ENCODE data around the gene THSD4.
"Not testable (repeated sequence)": the region's sequence is repeated elsewhere in the genome, so short reads cannot be mapped to it uniquely, and the experiment has no call there.

THSD4 gene

DNA sequence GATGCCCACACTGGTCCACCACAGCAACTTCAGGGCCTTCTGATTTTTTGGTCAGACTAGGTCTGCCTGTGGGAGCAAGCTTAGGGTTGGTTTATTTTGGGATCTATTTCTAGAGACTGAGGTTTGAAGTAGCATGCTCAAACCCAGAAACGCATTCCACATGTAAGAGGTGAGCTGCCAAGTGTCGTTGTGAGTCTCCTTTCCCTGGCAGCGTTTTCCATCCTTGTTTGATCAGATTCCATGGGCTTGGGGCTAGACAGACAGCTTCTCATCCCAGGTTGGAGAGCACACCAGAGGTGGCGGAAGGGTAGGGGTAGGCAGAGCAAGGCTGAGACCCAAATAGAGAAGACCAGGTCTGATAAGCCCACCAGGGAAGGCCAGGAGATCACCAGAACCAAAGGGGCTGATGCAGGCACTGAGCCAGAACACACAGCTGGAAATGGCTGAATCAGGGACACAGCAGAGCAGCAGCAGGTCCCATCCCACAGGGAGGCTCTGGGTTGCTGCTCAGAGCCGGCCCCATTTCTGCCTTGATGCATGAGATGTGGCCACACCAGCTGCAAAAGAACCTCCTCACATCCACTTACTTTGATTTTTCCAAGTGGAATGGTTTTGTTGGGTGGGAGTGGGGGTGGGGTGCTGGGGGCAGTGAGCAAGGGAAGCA is 186.8 kb downstream of the THSD4 start:
- DNase-seq, result no peak

DNA sequence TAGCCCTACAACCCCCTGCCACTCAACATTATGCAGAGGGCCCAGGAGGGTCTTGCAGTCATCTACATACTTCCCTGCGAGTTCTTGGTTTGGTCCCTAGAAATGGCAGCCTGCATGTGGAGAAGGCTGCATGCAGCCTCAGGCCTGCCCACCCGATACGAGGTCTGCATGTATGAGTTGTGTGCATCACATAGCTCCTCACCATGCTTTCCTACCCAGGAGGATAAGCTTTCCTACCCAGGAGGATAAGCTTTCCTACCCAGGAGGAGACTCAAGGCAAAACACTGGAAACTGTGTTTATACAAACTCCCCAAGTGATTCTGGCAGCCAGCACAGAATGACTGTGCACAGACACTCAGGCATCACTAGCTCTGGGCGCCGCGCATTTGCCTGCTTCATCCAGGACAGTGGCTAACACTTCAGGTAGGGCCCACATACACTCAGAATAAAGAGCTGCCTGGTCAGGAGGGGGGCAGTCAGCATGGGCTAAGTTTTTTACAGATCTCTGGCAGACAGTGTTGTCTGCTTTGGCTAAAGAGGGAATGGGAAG is 187.7 kb downstream of the THSD4 start:
- no peak for DNase-seq

DNA sequence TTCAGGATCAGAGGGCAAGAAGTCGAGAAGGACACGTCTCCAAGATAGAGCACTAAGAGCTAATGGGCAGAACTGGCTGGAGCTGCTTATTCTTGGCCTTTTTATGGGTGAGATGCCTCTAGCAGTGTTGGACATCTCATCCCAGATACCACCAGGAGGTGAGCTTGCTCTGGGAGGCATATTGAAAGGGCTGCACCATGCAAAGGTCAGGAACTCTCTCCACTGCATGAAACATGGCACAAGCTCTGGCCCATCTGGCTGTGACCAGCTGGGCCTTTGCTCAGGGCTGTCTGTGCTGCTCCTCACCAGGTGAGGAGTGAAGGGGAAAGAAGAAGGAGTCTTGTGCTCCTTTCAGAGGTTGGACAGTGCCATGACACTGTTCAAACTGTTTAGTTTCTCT is 188.7 kb downstream of the THSD4 start:
- DNase-seq, result no peak

DNA sequence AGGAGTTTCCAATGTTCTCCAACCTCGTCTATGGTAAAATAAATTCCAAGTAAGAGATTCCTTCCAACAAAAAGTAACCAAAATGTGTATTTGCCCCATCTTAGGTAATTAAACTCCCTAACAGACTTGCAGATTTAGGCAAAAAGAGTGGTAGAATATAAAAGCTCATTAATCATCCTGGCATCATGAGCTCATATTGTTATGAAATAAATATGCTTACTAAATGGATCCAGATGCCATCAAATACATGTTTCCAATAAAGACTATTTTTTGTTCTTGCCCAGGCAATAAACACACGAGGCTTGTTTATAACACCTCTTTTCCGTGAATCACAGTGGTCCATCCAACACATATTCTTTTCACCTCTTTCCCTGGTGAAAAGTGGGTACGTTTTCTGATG is 189.4 kb downstream of the THSD4 start:
- no peak for DNase-seq

DNA sequence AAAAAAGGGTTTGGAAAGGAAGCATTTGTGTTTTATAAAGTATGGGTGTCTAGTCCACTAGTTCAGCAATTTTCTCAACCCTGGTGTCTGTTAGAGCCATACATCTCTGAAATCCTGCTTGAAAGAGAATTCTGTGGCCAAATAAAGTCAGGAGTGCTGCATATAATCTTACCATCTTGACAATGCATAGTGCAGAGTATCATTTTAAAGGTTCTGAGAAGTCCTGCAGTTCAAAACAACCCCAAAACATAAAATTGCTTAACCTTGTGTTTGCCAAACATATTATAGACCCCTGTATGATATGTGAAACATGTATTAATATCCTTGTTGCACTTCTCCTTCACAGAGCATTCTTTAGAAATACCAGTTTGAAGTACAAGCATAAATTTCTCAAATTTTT is 191.3 kb downstream of the THSD4 start:
- DNase-seq, result no peak

DNA sequence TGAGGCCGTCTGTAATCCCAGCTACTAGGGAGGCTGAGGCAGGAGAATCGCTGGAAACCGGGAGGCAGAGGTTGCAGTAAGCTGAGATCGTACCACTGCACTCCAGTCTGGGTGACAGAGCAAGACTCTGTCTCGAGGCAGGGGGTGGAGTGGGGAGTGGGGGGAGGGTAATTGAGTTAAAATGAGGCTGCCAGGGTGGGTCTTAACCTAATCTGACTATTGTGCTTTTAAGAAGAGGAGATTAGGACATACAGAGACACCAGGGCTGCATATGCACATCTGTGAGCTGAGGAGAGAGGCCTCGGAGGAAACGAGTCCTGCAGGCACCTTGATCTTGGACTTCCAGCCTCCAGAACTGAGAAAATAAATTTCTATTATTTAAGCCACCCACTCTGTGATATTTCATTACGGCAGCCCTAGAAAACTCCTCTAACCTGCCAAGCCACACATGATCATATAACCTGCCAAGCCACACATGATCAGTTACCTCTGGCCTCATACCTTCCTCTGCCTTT is 197.0 kb downstream of the THSD4 start:
- no peak for DNase-seq

DNA sequence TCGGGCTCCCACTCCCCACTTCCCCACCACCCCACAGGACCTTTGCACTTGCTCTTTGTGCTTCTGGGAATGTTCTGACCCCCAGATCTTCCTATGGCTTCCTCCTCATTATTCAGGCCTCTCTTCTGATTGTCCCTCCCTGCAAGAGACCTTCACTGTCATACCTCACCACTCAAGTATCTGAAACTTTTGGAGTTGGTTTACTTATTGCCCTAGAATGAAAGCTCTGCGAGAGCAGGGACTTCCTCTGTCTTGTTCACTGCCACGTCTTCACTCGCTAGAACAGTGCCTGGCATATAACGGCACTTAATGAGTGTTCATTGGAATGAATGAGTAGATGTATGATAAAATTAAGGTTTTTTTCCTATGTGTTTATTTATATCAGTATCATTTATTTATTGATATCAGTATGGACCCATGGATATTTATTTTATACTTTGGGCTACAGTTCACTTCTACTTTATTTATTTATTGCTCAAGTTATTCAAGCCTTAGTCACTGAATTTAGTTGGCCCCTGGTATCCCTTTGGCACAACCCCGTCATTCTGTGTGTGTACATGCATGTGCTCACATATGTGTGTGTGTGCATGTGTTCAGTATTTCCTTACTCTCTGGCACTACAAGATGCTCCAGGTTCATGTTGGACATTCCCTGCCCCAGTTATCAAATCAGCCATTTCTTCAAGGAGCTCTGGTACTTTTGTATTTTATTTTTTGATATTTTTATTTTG is 197.6 kb downstream of the THSD4 start:
- DNase-seq, result no peak

DNA sequence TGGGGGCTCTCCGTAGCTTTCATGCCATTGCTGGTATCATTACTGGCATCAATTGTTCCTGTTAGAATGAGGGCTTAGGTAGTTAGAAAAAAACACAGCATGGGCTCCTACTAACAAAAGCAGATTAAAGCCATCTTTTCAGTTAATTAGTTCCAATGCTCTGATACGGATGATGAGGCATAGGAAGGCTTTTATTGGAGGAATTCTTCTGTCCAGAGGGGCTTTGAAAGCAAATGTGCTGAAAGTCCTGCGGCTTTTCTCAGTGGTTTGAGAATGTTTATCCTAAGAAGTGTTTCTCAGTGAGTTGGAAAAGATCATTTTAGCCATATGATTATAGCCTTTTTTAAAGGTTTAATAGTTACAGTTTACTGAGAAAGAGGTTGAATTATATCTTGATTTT is 198.5 kb downstream of the THSD4 start:
- no peak for DNase-seq

DNA sequence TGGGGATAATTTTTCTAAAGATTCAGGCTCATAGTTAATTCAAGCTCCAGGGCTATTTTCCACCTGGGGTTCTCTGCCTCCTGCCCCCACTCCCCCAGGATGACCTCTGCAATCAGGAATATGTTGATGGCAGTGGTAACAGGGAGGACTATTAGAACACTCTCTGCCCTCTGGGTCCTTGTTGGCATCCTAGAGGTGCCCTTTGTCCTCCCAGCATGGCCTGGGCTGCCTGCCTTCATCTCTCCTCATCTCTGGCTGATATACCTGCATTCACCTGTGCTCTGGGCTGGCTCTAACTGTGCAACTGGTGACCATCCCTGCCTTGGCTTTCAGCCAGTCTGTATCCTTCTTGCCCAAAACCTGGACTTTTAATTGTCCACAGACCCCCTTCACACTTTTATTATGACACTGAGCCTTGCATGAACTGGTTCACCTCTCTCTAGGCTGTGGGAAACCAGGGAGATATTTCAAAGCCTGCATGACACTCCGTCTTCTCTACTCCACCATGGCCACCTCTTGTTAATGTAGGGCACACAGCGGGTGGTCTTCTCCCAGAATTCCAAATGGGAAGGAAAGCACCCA is 199.8 kb downstream of the THSD4 start:
- DNase-seq, result no peak

DNA sequence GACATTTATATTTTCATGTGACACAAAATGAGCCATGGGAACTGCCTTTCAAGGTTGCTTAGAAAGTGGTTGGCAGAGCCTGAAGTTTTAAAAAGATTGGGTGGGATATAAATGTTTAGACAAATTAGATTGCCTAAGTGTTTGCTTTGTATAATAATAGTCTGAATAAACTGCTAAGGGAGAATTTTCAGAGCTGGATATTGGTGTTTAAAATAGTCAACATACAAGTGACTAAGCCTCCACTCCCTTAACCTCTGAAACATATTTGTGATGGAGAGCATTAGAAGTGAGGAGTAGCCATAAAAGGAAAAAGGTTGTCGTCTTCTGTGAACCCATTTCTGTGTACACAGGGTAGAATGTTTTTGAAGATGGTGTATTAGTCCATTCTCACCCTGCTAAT is 201.6 kb downstream of the THSD4 start:
- DNase-seq, result no peak

DNA sequence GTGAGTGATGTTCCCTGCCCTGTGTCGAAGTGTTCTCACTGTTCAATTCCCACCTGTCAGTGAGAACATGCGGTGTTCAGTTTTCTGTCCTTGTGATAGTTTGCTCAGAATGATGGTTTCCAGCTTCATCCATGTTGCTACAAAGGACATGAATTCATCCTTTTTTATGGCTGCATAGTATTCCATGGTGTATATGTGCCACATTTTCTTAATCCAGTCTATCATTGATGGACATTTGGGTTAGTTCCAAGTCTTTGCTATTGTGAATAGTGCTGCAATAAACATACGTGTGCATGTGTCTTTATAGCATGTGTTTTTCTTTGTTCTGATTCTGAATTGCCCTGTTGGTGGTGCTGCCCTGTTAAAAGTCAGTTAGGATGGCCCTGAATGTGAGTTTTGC is 204.2 kb downstream of the THSD4 start:
- DNase-seq, result not testable (repeated sequence)

DNA sequence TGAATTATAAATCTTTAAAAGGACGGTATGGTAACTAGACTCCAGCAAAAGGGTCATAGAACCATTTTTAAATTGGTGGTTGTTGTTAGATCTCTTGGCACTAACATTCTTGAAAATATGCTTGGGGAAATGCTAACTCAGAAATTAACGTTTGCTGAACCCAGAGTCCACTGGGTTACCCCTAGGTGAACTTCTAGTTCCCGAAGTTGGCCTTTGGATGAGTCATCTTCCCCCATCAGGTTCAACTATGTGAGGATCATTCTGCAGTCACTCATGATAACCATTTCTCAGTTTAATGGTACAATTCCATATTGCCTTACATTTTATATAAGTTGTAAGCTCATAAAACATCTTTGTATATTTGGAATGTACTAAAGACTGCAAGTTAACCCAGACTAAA is 204.7 kb downstream of the THSD4 start:
- DNase-seq, result no peak

DNA sequence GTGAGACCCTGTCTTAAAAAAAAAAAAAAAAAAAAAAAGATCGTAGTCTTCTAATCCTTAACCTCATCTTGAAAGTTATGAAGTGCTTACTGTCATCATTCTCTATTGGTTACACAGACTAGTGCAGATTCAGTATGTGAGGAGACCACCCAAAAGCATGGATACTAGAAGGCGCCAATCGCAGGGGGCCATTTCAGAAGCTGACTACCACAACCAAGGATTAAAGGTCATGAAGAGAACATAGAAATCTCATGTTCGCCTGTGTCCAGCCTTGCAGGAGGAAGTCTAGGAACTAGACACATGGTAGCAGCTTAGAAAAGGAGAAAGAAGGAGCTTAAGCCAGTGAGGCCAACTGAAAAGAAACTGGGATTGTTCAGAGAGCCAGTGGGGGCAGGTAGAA is 207.8 kb downstream of the THSD4 start:
- no peak for DNase-seq

DNA sequence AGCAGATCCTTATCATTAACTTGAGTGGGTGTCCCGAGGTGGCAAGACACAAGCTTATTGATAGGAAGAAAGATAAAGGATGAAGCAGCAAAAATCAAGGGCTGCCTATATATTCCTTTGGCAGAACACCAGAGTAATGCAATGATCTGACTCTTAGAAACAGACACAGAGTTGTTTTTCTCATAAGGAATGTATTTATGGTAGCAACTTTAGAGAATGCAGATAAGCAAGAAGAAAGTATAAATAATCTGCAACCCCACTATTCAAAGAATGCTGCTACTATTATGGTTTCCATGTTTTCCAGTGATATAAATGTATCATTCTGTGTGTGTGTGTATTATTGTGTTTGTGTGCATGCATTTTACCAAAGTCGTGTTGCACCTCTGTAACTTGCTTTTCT is 208.3 kb downstream of the THSD4 start:
- DNase-seq, result no peak

DNA sequence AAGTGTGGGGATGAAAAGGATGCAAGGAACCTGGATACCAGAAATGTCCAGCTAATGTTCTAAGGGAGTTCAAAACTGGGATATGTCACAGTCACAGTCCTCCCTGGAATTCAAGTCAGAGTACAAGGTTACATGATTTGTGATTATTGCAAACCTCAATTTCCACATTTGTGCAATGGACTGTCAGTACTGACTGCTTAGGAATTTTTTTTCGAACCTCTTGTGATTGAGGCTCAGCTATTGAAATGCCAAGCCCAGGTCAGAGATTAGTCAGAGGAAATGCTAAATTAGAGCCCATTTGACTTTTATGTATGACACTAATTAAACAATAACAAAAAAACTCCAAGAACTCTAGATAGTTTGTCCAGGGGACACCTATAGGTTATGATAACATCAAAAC is 210.2 kb downstream of the THSD4 start:
- no peak for DNase-seq

DNA sequence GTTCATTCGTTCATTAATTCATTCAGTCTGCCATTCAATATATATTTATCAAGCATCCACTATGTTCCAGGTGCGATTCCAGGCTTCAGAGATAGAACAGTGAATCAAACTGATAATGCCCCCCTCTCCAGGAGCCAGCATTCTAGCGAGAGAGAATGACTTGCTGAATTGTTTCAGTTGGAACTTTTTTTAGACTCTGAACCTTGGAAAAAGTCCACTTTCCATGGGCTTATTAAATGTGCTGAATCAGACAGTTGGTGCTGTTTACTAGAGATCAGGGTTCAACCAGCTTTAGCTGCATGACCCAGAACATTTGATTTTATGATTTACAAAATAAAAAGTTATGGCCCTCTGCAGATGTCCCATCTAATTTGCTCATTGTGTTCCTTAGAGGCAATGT is 213.2 kb downstream of the THSD4 start:
- no peak for DNase-seq

DNA sequence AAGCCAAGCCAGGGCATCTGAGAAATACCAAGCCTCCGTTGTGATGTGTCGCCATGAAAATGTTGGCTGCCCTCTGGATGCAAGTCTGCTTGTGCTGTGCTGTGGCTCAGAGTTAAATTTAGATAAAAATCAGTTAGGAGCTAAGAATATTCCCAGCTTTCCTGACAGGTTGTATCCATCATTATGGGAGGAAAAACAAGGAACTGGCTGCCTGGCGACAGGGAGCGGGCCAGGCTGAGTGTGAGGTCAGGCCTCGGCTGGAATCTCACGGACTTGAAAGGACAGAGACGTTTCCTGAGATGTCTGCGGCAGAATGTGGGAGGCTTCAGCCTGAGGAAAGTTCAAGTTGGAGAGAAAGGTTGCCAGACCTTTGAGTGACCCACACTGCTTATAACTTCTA is 213.8 kb downstream of the THSD4 start:
- DNase-seq, result no peak

DNA sequence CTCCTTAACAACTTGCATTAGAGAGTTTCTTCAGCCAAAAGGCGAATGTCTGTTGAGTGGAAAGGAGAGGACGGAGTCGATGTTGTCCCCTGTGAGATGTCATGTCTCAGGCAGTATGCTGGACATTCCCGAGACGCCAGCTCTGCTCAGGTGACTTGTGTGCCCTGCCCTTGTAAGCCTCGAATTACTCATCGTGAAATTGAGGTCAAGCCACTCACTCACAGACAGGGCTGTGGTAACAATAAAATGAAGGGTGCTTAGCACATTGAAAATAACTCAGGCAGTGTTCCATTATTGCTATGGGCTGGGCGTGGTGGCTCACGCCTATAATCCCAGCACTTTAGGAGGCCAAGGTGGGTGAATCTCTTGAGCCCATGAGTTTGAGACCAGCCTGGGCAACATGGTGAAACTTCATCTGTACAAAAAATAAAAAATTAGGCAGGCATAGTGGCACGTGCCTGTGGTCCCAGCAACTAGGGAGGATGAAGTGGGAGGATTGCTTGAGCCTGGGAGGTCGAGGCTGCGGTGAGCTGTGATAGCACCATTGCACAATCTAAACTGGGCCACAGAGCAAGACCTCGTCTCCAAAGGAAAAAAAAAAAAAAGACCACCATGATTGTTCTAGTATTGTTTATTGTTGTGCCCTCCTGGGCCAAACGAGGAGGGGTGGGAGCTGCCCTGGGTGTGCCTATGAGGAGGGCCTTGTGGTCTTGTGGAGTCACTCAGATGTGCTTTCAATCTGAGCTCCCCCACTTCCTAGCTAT is 214.4 kb downstream of the THSD4 start:
- DNase-seq, result peak; percentile 4

DNA sequence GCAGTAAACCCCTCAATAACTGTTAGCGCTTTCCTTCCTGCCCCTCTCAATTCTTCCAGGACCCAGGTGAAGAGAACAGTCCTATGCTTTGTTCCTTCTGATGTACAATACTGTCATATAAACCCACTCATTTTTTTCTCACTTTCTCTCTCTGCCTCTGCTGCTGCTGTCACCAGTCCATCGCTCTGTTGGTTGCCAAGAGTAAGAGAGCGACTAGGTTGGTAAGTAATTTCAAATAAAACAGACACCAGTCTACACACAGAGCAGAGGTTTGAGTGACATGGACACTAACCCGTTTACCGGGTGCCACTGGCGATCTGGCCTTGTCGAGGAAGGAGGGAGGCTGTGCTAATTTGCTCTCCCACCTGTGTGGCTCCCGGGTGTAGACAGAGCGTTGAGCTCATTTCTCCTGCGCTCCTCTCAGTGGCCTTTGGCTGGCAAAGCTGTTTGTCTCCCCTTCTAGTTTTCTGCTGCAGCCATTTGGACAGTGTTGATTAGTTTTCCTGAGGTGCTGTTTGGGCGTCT is 215.4 kb downstream of the THSD4 start:
- DNase-seq, result no peak

DNA sequence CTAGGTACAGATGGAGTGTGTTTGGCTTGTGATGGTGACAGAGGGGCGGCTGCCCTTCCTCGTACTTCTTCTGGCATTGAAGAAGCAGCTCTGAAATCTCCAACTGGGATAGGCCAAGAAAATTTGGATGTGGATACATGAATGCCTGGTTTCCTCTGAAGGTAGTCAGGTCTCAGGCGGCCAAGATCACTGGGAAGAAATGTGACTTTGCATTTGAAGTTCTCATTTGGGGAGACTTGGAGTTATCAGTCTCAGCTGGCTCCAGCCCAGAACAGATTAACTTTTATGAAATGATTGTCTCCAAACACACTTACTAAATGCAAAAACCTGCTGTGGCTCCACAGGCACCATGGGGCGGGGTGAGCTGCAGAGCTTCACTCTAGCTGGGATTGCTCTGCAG is 215.9 kb downstream of the THSD4 start:
- DNase-seq, result no peak

DNA sequence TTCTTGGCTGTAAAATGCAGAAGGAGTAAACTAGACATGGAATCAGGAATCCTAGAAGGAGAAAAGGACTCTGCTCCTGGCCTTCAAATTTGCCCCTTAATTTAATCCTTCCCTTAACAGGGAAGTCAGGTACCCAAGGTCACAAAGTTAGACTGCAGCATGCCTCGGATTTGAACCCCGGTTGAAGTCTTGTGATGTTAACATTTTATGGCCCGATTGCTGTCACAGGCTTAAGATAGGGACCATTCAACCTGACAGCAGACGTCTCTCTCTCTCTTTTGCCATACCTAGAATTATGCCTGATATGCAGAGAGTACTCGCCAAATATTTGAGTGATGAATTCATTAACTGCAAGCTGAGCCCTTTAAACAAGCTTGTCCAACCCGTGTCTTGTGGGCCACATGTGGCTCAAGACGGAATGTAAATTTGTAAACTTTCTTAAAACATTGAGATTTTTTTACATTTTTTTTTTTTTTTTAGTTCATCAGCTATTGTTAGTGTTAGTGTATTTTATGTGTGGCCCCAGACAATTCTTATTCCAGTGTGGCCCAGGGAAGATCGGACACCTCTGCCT is 217.2 kb downstream of the THSD4 start:
- no peak for DNase-seq

DNA sequence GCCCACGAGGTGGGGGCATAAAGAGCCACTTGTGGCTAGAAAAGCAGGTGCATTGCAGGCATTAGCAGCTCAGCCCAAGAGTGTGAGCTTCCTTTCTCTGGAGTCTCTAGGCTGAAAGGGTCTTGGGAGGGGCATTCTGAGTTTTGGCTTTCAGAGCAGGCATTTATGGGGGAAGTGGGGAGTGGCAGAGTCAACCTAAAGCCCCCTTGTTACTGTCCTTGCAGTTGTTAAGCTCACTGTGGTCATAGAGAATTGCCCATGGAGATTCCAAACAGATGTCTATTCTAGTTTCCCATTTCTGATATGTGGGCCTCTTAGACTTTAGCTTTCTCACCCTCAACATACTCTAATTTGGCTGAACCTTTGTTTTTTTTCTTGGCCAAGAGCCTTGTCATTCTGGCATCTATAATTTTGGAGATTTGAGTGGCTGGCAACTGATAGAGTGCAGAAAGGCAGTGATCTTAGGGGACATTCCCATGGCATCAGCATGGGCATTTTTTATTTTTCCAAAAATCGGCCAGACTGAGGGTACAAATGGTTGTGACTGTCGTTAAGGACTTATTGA is 217.9 kb downstream of the THSD4 start:
- no peak for DNase-seq

All from activated CD4-positive, alpha-beta T cell treated with anti-CD3 and anti-CD28 coated beads, Interleukin-10, Interleukin-2, amounts not matched to agents 100 ng/mL and 50 ng/mL, durations not matched to agents 16 hours and 8 hours (primary cell).